Caco-2 (cell line): Measurements from ENCODE around the gene HHAT. TPM values are rescaled to one million over a fixed set of nuclear protein-coding genes. Genes with fewer than 3 reads are reported as not detected.

ENCODE experiments used
- BruUV-seq: library from RNA; stranded (reverse); fragments of 400-500 nt; replicated peaks from 2 replicates; lab custom pipeline; 2021; lab: Mats Ljungman, UMichigan
- CTCF ChIA-PET: fragments of 300-600 bp; sonication (Branson Sonifier 250); formaldehyde crosslinking; loops from one replicate; lab custom pipeline; 2022; ENCODE audit warnings: antibody characterized with exemption; lab: Charles Lee
- POLR2A ChIA-PET: fragments of 300-600 bp; sonication (Branson Sonifier 250); formaldehyde crosslinking; loops from one replicate; lab custom pipeline; 2022; ENCODE audit warnings: antibody characterized with exemption; lab: Charles Lee
- DNase-seq, 2 experiments: peaks; one replicate each; pipeline versions ENCODE4 v3.0.0 to v3.0.0-alpha.2; 2020 to 2022
- H3K27me3 ChIP-seq: replicated peaks from 2 replicates; pipeline ENCODE4 v1.6.0; 2011; ENCODE audit warnings: low read length; ENCODE audit not compliant: control insufficient read depth, insufficient read depth
- H3K36me3 ChIP-seq: 2 replicates; pipeline ENCODE4 v1.5.1; 2011; ENCODE audit warnings: low read length; ENCODE audit not compliant: control insufficient read depth, insufficient read depth
- H3K4me1 ChIP-seq: fragments of 250-450 bp; sonication (Bioruptor Pico); 2 replicates; pipeline ENCODE4 v1.5.1; 2020; ENCODE audit warnings: mild to moderate bottlenecking
- H3K4me3 ChIP-seq: 2 replicates; pipeline ENCODE4 v1.5.1; 2011; ENCODE audit warnings: low read depth, mild to moderate bottlenecking, control low read depth, low read length
- H3K9me3 ChIP-seq: fragments of 250-450 bp; sonication (Bioruptor Pico); 2 replicates; pipeline ENCODE4 v1.5.1; 2020; ENCODE audit warnings: mild to moderate bottlenecking, moderate library complexity
- H3K27ac Mint-ChIP-seq: one replicate; pipeline ENCODE4 v1.8.0; 2022; ENCODE audit warnings: mixed read lengths; ENCODE audit not compliant: unreplicated experiment
- H3K27me3 Mint-ChIP-seq: one replicate; pipeline ENCODE4 v1.8.0; 2022; ENCODE audit warnings: mixed read lengths; ENCODE audit not compliant: insufficient read depth, unreplicated experiment
- H3K36me3 Mint-ChIP-seq: one replicate; pipeline ENCODE4 v1.8.0; 2022; ENCODE audit warnings: mild to moderate bottlenecking, mixed read lengths; ENCODE audit not compliant: insufficient read depth, unreplicated experiment
- H3K4me1 Mint-ChIP-seq: one replicate; pipeline ENCODE4 v1.8.0; 2022; ENCODE audit warnings: low read depth, mixed read lengths; ENCODE audit not compliant: unreplicated experiment
- H3K4me3 Mint-ChIP-seq: one replicate; pipeline ENCODE4 v1.8.0; 2022; ENCODE audit warnings: mild to moderate bottlenecking, moderate library complexity, mixed read lengths; ENCODE audit not compliant: unreplicated experiment
- H3K9me3 Mint-ChIP-seq: one replicate; pipeline ENCODE4 v1.8.0; 2022; ENCODE audit warnings: mixed read lengths; ENCODE audit not compliant: unreplicated experiment
- intact Hi-C: fragments of 100-400 bp; cut with micrococcal nuclease; formaldehyde crosslinking; loops from one replicate; pipeline ENCODE4 v1.10.0; 2022; ENCODE audit not compliant: unreplicated experiment
- total RNA-seq: library from RNA; stranded (reverse); gene quantifications from 2 replicates; pipeline ENCODE4 v1.2.3, GENCODE V29; 2022
- TF ChIP-seq, protein P1 (sequence below), 2 experiments: fragments of 200-600 bp in 1 of 2; IDR thresholded peaks; 1 replicate in 1 of 2; 2 replicates in 1 of 2; pipeline versions ENCODE4 v1.5.1 to v1.8.0; 2011 to 2022; ENCODE audit warnings: antibody characterized with exemption in 1 of 2, control low read depth in 1 of 2, inconsistent platforms in 1 of 2, low read depth in 1 of 2, low read length in 1 of 2, mild to moderate bottlenecking in 1 of 2, moderate library complexity in 1 of 2; ENCODE audit not compliant: insufficient read depth in 1 of 2, severe bottlenecking in 1 of 2, unreplicated experiment in 1 of 2

Gene HHAT
- total RNA-seq, 1 experiment from 2014 or later, result 3.9 TPM

DNA sequence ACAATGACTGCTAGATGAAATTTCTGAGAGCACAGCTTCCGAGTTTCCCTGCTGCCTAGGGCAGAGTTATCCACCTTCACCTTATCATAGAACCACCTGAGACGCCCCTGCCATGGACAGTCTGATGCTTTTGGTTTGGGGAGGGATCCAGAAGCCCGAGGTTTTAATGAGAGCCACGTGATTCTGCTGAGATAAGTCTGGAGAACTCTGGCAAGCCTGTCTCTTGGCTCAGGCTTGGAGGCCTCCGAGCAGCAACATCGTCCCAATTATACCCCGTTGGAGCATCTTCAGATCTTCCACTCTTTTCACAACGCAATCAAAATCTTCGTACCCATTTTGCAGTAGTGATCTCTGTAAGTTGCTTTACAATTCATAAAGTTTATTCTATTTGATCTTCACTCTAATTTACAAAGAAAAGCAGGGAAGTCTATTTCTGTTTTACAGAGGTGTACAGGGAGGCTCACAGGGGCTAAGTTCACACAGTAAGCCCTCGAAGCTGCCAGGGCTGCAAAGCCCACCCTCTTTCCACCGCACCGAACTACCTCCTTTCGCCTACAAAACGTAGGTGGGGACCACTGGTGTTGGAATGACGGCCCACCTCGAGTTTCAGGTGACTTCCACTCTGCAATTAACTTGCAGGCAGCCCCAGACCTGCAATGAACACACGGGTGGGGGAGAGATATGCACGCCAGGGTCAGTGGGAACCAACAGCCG, 513 bp upstream of the HHAT start:
- Mint-ChIP-seq H3K4me1 (peaks cover 7% of the 10 kb centered on the region), H3K9me3 (no peaks in the 10 kb centered on the region), H3K4me3 (peak overlapping the region; percentile 83), H3K36me3 (no peaks in the 10 kb centered on the region), H3K27ac (peak overlapping the region; percentile 65), H3K27me3 (no peaks in the 10 kb centered on the region)
- POLR2A ChIA-PET, result interaction anchor here (0.9 to 1.3 kb wide), 2 partner anchors 39 to 46 kb away, joined by 3 to 5 read pairs; no protein-coding TSS in a partner anchor
- BruUV-seq, result no TSS peak
- Histone ChIP-seq H3K36me3 (no peaks in the 10 kb centered on the region), H3K27me3 (no peaks in the 10 kb centered on the region), H3K9me3 (no peaks in the 10 kb centered on the region), H3K4me1 (peaks cover 6% of the 10 kb centered on the region; the same call in 1 of the 2 replicates), H3K4me3 (peak overlapping the region; percentile 61)
- intact Hi-C loops, result loop anchor here (5.0 kb wide), 1 partner anchor 39 kb away; no protein-coding TSS in a partner anchor
- TF ChIP-seq, protein P1, sequence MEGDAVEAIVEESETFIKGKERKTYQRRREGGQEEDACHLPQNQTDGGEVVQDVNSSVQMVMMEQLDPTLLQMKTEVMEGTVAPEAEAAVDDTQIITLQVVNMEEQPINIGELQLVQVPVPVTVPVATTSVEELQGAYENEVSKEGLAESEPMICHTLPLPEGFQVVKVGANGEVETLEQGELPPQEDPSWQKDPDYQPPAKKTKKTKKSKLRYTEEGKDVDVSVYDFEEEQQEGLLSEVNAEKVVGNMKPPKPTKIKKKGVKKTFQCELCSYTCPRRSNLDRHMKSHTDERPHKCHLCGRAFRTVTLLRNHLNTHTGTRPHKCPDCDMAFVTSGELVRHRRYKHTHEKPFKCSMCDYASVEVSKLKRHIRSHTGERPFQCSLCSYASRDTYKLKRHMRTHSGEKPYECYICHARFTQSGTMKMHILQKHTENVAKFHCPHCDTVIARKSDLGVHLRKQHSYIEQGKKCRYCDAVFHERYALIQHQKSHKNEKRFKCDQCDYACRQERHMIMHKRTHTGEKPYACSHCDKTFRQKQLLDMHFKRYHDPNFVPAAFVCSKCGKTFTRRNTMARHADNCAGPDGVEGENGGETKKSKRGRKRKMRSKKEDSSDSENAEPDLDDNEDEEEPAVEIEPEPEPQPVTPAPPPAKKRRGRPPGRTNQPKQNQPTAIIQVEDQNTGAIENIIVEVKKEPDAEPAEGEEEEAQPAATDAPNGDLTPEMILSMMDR (IDR thresholded peaks at IDR 0.05; ENCODE audit: insufficient read depth in 1 of 2, low read depth in 1 of 2, low read length in 1 of 2, severe bottlenecking in 1 of 2, unreplicated experiment in 1 of 2), result no peak
- CTCF ChIA-PET, result interaction anchor here (1.0 kb wide), 1 partner anchor 45 kb away, joined by 3 read pairs; no protein-coding TSS in a partner anchor
- DNase-seq, result no peak

DNA sequence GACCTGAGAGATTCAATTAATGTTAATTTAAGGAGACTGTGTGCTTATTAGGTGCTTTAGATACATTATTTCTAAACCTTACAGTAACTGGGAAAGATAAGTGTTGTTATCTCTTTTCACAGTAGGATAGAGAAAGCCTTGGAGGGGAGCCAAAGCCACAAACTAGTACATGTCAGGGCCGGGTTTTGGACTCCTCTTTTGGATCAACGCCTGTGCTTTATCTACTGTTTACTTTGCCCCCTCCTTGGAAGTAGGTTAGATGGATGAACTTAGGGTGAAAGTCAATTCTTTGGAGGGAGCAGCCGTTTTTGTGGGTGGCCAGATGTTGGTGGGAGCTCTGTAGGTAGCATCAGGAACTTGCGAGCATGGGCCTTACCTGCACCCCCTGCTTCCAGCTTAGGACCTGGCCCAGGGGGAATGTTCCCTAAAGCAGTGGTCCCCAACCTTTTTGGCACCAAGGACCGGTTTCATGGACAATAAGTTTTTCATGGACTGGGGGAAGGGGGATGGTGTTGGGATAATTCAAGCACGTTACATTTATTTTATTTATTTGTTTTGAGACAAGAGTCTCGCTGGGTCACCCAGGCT, 1.7 kb downstream of the HHAT start:
- H3K4me3 ChIP-seq, result no peak overlapping the region
- DNase-seq, result no peak
- no peaks in the 10 kb centered on the region for H3K9me3 Mint-ChIP-seq
- H3K4me1 Mint-ChIP-seq, result peaks cover 7% of the 10 kb centered on the region
- peak overlapping the region; percentile 83 for H3K4me3 Mint-ChIP-seq
- POLR2A ChIA-PET, result no interaction called here
- no peaks in the 10 kb centered on the region for H3K36me3 ChIP-seq
- no peaks in the 10 kb centered on the region for H3K27me3 Mint-ChIP-seq
- H3K9me3 ChIP-seq, result no peaks in the 10 kb centered on the region
- no peak overlapping the region for H3K27ac Mint-ChIP-seq
- CTCF ChIA-PET, result no interaction called here
- H3K27me3 ChIP-seq, result no peaks in the 10 kb centered on the region
- BruUV-seq, result no TSS peak
- no peaks in the 10 kb centered on the region for H3K36me3 Mint-ChIP-seq
- TF ChIP-seq, protein P1 (IDR thresholded peaks at IDR 0.05; ENCODE audit: insufficient read depth in 1 of 2, low read depth in 1 of 2, low read length in 1 of 2, severe bottlenecking in 1 of 2, unreplicated experiment in 1 of 2), result no peak
- intact Hi-C loops, result no loop called here
- peaks cover 6% of the 10 kb centered on the region; the same call in 1 of the 2 replicates for H3K4me1 ChIP-seq

DNA sequence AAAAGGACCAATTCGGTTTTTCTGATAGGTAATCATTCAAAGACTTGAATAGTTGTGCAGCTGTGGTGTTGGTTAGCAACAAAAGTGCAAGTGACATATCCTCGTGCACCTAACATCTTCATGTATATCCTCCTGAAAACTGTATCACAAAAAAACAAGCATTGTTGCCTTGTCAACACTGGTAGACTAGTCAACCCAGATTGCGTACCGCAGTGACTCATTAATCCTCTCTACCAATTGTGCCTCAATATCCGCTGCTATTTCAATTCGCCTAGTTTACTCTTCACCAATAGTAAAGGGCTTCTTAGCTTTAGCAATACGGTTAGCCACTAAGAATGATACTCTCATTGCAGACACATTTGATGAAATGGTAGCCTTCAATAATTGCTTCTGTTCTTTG, 3.5 kb downstream of the HHAT start:
- Mint-ChIP-seq H3K4me1 (peaks cover 7% of the 10 kb centered on the region), H3K4me3 (no peak overlapping the region), H3K27ac (no peak overlapping the region), H3K27me3 (no peaks in the 10 kb centered on the region), H3K9me3 (no peaks in the 10 kb centered on the region), H3K36me3 (no peaks in the 10 kb centered on the region)
- Histone ChIP-seq H3K27me3 (no peaks in the 10 kb centered on the region), H3K36me3 (no peaks in the 10 kb centered on the region), H3K4me1 (peaks cover 6% of the 10 kb centered on the region; the same call in 1 of the 2 replicates), H3K4me3 (no peak overlapping the region), H3K9me3 (no peaks in the 10 kb centered on the region)
- DNase-seq, result no peak
- TF ChIP-seq, protein P1 (IDR thresholded peaks at IDR 0.05; ENCODE audit: insufficient read depth in 1 of 2, low read depth in 1 of 2, low read length in 1 of 2, severe bottlenecking in 1 of 2, unreplicated experiment in 1 of 2), result no peak
- CTCF ChIA-PET, result no interaction called here
- BruUV-seq, result no TSS peak
- intact Hi-C loops, result no loop called here
- POLR2A ChIA-PET, result no interaction called here
